ENCODE measurements around the gene DIO1.

DIO1 gene

DNA sequence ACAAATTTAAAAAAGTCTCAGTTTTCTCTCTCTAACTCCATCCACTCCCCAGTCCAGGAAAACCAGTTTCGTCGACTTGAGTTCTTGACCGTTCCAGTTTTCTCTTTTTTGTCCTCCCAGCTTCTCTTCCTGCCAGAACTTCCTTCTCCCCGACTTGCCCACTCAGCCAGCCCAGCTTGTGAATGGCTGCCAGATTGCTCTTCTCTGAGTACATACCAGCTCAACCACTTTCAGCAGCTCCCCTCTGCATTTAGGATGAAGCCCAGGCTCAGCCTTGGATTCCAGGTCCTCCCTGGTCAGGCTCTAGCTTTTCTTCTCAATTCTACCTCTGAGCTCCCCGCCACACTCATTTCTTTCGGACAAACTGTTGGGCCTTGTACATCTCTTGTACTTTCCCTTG is 1.4 kb downstream of the DIO1 start:
- DNase-seq = no peak

DNA sequence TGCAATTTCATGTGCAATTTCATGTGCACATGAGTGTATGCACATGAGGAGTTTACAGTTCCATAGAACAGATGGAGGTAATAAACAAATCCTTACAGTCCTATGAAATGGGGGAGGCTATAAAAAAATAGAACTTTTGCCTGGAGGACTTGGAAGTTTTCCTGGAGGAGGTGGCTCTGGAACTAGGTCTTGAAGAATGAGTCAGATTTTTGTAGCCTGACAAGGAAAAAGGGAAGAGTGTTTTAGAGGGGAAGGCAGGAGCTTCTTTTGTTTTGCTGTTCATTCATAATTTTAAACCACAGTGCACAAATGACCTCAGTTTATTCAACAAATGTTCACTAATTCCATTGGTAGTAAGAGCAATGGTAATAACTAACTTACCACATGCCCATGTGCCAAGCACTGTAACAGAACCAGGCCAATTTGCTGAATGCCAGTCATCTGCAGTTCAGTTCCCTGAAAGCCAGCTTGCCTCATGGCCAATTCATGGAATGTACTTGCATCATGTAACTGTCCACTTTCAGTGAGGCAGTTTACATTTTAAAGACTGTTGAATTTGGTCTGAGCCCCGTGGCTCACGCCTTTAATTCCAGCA is 2.7 kb downstream of the DIO1 start:
- peak; percentile 46 for DNase-seq

- DNase-seq = no peak
These were observed 5.2 kb downstream of the DIO1 start for GRCh38 chr1:53899206-53899628.

DNA sequence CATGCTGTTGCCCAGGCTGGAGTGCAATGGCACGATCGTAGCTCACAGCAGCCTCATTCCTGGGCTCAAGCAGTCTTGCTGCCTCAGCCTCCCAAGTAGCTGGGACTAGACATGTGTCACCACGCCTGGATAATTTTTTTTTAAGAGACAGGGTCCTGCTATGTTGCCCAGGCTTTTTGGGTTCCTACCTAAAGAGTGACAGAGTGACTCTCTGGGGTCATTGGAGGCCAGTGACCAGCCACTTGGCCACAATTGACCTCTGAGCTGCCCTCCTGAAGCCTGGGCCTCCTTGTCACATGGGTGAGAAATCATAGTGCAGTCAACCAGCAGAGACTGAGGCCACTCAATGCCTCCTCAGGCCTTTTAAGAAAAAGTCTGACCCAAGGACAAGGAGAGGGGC is 5.7 kb downstream of the DIO1 start:
- DNase-seq = no peak

DNA sequence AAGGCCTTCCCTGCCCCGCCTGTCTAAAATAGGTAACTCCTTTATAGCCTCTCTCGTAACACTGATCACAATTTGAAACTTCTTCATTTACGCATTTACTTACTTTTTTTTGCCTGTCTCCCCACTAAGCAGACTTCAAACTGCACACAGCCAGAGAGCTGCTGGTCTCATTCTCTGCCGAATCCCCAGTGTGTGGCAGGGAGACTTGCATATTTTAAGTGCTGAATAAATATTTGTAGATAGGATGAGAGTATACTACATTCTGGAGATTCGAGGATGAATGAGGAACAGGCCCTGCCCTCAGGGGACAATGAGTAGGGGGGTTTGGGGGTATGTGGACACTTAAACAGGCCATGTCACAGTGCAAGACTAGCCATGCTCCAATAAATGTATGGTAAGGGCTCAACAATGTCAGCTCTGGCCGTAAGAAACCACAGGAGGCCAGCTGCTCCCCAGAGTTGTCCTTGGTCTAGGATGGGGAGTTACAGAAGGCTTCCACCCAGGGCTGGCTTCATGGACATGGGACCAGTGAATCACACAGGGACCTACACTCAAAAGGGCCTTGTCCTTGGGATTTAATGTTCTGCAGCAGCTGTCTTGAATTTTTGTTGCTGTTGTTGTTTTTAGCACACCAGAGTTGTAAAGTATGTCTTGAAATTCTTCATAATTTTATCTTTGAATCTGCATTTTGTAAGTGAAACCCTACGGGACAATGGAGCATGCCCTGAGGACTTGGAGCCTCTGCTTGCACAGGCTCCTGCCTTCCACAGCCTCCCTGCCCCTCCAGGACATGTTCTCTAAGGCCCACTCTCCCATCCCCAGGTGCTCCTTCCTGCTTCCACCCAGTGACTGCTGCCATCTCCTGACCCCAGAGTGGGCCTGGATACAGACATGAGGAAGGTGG is 8.5 kb downstream of the DIO1 start:
- no peak for DNase-seq

- no peak for DNase-seq
These were observed 11.5 kb downstream of the DIO1 start for GRCh38 chr1:53905509-53905908.

GRCh38 chr1:53906121-53906520 is 12.1 kb downstream of the DIO1 start:
- no peak for DNase-seq

GRCh38 chr1:53909946-53910345 is 16.0 kb downstream of the DIO1 start:
- no peak for DNase-seq

GRCh38 chr1:53911442-53911841 is 17.5 kb downstream of the DIO1 start:
- DNase-seq = no peak

DNA sequence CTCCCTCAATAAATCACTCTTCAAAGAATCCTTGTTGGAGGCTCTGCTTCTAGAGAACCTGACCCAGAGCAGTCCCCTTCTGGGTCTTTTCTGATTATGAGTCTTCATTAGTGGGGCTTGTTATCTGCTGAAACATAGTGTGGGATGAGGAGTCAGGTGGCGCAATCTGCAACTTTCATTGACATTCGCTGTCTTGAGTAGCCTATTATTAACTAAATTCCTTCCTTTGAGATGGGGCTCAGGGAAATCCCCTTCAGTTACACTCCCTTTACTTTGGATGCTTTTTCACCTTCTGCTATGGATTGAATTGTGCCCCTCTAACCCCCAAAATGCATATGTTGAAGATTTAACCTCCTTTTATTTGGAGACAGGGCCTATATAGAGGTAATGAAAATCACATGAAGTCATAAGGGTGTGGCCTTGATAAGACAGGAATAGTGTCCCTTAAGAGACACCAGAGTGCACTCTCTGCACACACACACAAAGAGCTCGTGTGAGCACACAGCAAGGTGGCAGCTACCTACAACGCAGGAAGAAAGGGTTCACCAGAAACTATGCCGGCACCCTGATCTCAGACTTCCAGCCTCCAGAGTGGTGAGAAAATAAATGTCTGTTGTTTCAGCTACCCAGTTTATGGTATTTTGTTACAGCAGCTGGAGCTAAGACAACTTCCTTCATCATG is 19.5 kb downstream of the DIO1 start:
- no peak for DNase-seq

- no peak for DNase-seq
These were observed 24.4 kb downstream of the DIO1 start for GRCh38 chr1:53918343-53918742.

- DNase-seq = no peak
These were observed 25.7 kb downstream of the DIO1 start for GRCh38 chr1:53919675-53920066.

DNA sequence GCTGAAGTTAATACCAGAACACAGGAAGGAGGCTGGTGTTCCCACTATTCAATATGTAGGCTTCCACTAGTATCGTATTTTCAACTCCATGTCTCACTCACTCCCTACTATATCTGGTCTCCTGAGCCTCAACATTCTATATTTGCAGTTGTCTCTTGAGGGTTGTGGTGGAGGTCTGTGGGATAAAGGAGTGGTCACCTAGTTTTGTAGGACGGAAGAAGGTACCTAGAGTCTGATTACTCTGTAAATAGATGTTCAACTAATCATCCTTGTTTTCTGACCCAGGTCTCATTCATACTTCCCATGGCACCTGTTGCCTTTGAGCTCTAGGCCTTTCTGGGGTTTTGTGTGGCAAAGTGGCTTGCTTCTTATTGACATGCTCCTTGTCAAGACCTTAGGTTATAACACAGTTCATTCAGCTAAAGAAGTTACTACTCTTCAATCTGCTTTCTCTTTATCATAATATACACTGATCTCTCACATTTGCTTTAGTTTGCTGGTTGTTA is 33.4 kb downstream of the DIO1 start:
- DNase-seq = no peak

DNA sequence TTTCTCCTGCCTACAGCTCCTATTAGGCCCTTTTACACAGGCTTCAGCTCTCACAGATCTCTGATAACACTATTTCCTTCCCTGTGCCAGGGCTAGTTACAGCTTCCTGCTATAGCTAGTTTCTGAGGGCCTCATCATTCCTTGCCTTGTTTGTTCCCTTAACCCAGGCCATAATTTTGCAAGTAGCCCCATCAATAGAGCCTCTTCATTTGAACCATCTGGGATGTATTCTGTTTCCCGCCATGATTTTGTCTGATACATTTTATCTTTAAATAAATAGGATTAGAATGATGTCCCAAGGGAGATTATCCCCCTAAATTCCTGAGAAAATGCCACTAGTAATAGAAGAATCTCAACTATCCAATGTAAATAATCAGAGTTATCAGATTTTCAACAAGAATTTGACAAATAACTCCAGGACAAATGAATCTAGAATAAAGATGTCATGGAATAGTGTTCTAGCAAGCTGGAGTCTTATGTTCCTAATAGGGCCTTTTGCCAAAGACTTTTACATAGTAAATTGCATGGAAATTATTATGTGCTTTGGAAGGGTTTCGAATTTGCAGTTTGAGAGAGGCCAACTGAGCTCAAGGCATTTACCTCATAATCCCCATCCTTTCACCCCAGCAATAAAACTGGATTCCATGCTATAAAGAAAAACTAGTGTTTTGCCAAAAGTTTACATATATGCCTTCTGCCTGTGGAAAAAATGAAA is 35.4 kb downstream of the DIO1 start:
- DNase-seq = no peak

- no peak for DNase-seq
These were observed 36.9 kb downstream of the DIO1 start for GRCh38 chr1:53930932-53931331.

DNA sequence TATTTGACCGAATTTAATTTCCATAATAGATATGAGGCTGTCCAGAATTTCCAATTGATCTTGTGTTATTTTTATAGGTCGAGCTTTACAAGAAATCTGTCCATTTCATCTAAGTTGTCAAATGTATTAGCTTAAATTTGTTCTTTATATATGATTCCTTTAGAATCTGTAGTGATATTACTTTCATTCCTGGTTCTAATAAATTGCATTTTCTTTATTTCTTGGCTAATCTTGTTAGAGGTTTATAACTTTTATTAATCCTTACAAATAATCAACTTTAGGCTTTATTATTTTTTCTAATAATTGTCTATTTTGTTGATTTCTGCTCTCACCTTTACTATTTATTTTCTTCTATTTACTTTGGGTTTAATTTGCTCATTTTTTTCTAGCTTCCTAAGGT is 37.5 kb downstream of the DIO1 start:
- DNase-seq = no peak

- DNase-seq = no peak
These were observed 40.3 kb downstream of the DIO1 start for GRCh38 chr1:53934170-53934765.

DNA sequence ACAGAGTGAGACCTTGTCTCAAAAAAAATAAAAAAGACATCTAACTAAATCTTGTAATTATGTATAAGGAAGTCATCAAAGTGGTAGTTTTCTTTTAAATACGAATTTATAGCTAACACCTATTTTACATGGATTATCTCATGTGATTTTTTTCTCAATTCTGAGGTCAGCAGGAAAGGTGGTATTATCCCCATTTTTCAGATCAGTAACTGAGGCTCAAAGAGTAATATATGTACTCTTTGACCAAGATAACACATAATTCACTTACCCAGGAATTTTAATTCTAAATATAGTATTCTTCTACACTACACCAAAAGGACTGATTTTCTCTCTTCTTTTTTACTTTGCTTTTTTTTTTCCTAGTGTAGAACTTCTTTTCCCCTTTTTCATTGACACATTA is 42.4 kb downstream of the DIO1 start:
- DNase-seq = no peak

DNA sequence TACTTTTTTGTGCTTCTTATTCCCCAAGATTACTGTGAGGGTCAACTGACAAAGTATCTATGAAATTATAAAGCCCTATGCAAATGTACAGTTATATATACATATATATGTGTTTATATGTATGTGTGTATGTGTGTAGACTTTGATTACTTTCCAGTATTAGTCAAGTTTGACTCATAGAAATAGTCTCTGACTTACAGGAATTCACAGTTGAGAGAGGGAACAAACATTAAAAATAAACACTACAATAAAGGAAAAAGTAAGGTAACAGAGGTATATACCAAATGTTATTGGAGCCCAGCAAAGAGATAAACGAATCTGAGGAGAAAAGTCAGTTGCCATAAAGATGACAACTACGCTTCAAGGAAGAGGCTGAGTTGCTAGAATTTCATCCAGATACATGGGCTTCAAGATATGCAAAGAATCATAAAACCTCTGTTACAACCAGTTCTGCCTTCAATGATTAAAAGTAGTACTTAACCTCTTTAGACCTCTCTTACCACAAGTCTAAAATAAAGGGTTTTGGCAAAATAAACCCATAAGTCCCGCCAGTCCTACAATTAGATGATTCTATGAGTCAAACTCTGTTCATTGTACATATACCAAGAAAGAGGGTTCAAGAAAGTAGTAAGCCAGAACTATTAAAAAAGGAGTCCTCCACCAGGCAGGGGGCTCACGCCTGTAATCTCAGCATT is 44.3 kb downstream of the DIO1 start:
- DNase-seq = no peak

DNA sequence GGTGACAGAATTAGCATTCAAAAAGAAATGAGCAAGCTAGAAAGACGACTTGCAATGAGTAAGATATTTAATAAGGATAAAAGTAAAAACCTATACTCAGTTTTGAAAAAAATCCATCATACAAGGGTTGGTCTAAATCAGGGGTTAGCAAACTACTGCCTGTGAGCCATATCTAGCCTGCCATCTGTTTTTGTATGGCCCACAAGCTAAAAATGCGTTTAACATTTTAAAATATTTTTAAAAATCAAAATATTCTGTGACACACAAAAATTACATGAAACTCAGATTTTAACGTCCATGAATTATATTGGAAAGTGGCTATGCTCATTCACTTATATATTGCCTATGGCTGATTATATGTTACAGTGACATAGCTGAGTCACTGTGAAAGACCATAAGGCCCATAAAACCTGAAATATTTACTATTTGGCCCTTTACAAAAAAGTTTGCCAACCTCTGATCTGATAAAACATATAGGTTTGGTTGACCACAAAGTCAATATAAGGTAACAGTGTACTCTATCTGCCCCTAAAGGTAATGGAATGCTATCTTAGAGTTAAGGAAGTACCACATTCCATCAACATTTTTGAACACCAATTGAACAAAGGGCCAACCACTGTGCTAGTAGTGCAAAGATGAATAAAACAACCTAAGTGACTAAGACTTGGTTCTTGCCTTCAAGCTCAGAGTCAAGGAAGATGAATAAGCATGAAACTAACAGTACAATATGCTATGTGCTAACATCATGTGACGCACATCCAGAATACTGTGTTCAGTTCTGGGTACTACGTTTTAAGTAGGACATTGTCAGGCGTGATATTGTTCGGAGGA is 48.4 kb downstream of the DIO1 start:
- DNase-seq = no peak

DNA sequence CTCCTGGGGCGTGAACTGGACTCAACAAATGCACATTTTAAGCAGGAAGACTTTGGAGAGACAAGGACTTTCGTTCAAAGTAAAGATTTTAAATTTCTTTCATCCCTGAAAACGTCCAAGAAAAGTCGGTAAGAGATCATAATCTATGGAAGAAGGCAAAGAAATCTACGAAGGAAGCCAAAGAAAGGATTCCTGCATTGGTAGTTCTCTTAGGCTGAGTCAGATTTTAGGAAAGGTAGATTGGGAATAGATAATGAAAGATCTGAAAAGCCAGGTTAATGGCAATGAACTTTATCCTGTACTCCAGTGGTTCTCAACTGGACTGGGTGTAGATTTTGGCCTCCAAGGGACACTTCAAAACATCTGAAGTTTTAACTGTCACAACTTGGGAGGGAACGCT is 49.1 kb downstream of the DIO1 start:
- no peak for DNase-seq

Measured in T1000 (cell line).